Measurements from ENCODE around the gene LCA5L.

DNA sequence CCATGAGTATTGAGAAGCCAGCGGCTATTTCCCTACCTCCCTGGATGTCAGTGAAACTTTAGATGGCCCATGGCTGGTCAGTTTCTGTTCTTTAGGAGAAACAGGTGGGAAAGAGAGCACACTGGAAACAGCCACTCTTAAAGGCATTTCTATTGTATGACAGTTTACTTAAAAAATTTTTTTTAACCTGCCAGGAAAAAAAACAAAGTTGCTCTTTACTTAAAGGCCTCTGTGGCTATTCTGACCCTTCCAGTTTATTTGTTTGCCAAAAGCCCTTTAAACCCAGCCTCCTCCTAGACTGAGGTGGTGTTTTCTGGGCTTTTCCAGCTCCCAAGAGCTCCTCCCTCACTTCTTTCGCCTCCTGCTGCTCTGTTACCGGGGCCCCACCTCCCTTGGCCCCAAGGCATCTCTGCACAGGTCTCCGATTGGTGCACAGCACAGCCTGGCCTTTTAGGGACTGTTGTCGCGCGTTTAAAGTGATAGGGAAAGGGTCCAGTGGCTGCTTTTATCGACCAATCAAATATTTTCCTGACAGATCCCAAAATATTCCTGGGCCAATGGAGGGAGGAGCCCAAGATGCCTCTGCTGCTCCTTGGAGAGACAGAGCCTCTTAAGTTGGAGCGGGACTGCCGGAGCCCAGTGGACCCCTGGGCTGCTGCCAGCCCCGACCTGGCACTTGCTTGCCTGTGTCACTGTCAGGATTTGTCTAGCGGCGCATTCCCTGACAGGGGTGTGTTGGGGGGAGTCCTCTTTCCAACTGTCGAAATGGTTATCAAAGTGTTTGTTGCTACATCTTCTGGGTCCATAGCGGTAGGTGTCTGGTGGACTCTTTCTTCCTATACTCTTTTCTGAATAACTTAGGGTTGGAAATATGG, 6.0 kb upstream of the LCA5L start, which contains the start of gene SH3BGR:
- TF ChIP-seq, protein P1, sequence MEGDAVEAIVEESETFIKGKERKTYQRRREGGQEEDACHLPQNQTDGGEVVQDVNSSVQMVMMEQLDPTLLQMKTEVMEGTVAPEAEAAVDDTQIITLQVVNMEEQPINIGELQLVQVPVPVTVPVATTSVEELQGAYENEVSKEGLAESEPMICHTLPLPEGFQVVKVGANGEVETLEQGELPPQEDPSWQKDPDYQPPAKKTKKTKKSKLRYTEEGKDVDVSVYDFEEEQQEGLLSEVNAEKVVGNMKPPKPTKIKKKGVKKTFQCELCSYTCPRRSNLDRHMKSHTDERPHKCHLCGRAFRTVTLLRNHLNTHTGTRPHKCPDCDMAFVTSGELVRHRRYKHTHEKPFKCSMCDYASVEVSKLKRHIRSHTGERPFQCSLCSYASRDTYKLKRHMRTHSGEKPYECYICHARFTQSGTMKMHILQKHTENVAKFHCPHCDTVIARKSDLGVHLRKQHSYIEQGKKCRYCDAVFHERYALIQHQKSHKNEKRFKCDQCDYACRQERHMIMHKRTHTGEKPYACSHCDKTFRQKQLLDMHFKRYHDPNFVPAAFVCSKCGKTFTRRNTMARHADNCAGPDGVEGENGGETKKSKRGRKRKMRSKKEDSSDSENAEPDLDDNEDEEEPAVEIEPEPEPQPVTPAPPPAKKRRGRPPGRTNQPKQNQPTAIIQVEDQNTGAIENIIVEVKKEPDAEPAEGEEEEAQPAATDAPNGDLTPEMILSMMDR (IDR thresholded peaks at IDR 0.05; ENCODE audit: insufficient read depth, low read length, poor library complexity, severe bottlenecking), result no peak
- TF ChIP-seq EZH2phosphoT487 (conservative IDR thresholded peaks at IDR 0.05; ENCODE audit: low read length), result no peak

All from SU-DHL-6 (cell line).